ENCODE measurements around the gene TRAPPC3.
A peak's percentile ranks its signal among the peaks of the same experiment; 100 is the strongest.

TRAPPC3 gene

GRCh38 chr1:36097693-36098585 is 51.3 kb downstream of the TRAPPC3 start:
- no peak for DNase-seq

DNA sequence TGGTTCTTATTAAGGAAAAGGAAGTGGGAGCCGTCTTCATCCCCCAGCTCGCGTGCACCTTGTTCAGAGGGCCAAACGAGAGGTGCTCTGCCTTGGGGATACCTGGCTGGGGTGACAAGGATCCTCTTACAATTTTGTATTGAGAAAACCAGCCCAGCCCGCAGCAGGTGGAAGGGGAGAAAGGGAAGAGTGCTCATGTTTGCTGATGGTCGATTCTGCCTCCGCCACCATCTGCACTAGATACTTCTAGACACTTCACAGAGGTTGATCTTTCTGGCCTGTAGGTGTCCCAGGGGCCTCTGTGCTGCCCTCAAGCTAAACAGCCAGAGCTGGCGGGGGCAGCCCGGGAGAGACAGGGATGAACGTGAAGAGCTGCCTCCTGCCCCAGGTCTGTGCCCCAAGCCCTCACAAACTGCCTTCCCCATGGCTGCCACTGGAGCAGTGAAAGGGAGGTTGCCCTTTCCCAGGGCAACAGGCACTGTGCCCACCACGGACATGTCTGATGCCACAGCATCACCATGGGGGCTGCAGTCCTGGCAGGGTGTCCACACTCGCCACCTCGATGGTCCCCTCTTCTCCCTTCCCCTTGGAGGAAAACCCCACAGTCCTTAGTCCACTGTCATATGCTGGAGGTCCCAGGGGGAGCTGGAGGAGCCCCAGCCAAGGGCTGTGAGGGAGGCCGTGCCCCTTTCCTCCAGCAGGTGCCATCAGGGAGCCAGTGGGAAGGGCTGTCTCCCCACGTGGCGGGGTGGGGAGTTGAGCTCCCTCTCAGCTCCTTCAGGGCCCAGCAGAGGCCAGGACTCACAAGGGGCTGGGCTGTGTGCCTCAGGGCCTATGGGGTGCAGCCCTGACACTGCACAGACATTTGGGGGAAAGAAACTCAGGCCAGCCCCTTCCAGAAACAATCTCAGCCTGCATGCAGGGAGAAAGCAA is 52.5 kb downstream of the TRAPPC3 start:
- no peak for DNase-seq

DNA sequence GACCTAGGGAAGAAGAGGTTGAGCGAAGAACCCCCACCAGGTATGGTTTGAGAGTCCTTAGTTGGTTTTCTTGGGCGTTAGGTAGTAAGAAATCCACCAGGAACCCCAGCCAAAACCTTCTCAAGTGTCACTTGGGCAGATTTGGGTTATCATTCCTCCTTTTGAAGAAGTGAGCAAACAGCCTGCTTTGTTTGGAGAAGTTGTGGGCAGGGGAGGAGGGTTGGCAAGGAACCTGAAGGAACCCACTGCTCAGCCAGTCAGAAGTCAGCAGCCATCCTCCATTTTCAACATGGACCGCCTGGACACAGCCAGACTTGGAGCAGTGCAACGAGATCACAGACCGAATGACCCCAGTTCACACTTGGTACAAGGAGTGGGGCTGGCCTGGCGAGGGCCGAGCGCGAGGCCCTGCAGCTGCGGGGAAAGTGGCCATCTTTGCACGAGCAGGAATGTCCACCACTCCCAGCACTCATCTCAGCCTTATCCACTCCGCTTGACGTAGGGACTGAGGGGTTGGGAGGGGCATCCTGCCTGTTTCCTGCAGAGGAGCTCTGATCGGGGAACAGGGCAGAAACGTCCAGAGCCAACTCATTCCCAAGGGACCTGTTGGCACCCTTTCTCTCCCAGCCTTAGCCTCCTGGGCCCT is 53.4 kb downstream of the TRAPPC3 start:
- peak; percentile 83 for DNase-seq

- no peak for DNase-seq
These were observed 54.6 kb downstream of the TRAPPC3 start for GRCh38 chr1:36094621-36095061.

GRCh38 chr1:36093929-36094328 is 55.4 kb downstream of the TRAPPC3 start:
- DNase-seq: peak; percentile 33

GRCh38 chr1:36093226-36093625 is 56.1 kb downstream of the TRAPPC3 start:
- no peak for DNase-seq

DNA sequence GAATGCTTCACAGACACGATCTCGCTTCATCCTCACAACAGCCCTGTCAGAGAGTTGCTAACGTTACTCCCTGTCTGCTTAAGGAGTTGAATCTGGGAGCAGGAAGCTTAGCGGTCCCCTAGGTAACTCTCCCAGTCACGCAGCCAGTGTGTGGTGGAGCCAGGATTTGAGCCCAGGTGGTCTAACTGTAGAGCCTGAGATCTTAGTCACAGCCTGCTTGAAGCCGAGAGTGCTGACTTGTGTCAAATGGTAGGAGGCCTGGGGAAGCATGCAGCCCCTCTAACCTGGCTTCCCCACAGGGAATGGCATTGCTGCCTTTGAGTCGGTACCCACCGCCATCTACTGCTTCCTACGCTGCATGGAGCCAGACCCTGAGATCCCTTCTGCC is 56.5 kb downstream of the TRAPPC3 start:
- no peak for DNase-seq

DNA sequence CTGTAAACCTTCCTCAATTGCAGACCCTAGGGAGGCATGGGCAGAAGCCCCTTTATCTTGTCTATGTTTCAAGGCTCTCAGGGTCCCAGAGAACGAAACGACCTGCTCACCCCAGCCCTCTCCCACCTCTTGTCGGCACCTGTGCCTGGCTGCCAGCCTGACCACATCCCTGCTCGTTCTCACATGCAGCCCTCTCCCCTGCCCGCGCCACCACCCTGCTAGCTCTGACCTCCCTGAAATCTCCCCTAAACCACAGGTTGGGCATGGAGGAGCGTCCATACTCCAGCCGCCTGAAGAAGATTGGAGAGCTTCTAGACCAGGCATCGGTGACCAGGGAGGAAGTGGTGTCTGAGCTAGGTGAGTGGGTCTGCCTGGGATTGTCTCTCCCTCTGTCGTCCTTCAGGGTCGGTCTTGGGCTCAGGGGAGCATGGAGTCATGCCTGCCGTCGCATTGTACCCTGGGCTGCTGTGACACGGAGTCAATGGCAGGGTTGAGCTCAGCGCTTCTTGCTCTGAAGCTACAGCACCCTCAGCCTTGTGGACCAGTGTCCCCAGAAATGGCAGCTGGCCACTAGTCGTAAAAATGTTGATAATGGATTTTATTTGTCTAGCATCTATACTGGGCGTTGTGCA is 57.0 kb downstream of the TRAPPC3 start:
- DNase-seq: no peak

DNA sequence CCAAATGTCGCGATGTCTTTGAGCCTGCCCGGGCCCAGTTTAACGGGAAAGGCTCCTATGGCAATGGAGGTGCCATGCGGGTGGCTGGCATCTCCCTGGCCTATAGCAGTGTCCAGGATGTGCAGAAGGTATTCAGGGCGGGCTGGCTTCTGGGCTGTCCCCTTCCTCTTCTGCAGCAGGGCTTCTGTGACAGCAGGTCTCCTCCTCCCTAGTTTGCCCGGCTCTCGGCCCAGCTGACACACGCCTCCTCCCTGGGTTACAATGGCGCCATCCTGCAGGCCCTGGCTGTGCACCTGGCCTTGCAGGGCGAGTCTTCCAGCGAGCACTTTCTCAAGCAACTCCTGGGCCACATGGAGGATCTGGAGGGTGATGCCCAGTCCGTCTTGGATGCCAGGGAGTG is 57.6 kb downstream of the TRAPPC3 start:
- DNase-seq: no peak

- no peak for DNase-seq
These were observed 58.1 kb downstream of the TRAPPC3 start for GRCh38 chr1:36091141-36091540.

GRCh38 chr1:36089393-36090121 is 59.7 kb downstream of the TRAPPC3 start:
- peak; percentile 51 for DNase-seq

GRCh38 chr1:36088577-36089392 is 60.5 kb downstream of the TRAPPC3 start, which contains the start of gene ADPRS:
Gene ADPRS, plus strand, starts transcription at chr1:36088892. Its CDS starts 13 bp downstream, at chr1:36088905.
- DNase-seq: peak; percentile 79

DNA sequence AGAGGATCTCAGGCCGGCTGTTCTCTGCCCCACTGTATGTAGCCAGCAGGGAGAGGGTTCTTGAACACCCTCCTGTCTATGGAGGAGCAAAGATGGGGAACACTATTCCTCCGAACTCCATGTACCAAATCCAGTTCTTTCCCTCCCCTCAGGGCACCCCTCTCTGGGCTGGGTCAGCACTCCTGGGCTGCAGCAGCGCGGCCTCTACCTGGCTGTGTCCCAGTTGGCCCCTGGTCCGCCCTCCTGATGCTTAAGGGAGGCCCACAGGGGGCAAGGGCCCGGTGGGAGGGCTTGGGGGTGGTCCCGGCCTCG is 61.1 kb downstream of the TRAPPC3 start:
- DNase-seq: no peak

DNA sequence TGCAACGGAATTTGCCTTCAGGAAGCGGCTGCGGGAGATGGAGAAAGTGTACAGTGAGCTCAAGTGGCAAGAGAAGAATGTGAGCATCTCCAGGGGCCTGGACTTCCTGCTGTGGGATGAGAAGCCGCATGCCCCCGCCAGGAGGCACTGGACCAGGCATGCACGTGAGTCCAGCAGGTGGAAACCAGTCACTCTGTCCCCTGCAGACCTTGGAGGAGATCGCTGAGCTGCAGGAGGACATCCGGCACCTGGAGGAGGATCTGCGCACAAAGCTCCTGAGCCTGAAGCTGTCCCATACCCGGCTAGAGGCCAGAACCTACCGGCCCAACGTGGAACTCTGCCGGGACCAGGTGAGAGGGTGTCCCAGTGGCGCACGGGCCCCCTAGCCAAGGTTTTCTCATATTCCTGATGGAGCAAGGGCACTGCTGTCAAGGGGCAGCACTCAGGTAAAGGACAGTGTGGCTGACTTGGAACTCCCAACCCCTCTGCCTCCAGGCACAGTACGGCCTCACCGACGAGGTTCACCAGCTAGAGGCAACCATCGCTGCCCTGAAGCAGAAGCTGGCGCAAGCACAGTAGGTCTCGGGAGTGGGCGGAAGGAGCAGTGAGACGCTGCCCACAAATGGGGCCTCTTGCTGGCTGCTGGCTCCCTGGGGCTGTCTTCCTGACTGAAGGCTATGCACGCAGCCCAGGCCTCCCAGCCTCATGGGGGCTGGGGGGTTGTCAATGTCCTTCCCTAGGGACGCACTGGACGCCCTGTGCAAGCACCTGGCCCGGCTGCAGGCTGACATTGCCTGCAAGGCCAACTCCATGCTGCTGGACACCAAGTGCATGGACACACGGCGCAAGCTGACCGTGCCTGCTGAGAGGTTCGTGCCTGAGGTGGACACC is 61.8 kb downstream of the TRAPPC3 start:
- DNase-seq: no peak
